Osteoblast (primary cell): ENCODE data around the gene ARID4B. TPM values are rescaled to one million over a fixed set of nuclear protein-coding genes. Genes with fewer than 3 reads are reported as not detected.
"Not testable (repeated sequence)": the region's sequence is repeated elsewhere in the genome, so short reads cannot be mapped to it uniquely, and the experiment has no call there.

ENCODE experiments used
- DNase-seq: peaks from one replicate; pipeline ENCODE4 v3.0.0; 2011; ENCODE audit warnings: low spot score, mixed read lengths; ENCODE audit not compliant: insufficient read length; ENCODE audit errors: missing footprints
- H2AFZ ChIP-seq: 2 replicates; pipeline ENCODE4 v1.6.0; 2011; ENCODE audit warnings: mild to moderate bottlenecking, low read length
- H3K27ac ChIP-seq: 2 replicates; pipeline ENCODE4 v1.5.1; 2011; ENCODE audit warnings: mild to moderate bottlenecking, low read depth, low read length, moderate library complexity
- H3K27me3 ChIP-seq: 2 replicates; pipeline ENCODE4 v1.6.0; 2012; ENCODE audit warnings: mild to moderate bottlenecking, control low read depth, inconsistent platforms, low read length, moderate library complexity; ENCODE audit not compliant: insufficient read depth
- H3K36me3 ChIP-seq: 2 replicates; pipeline ENCODE4 v1.5.1; 2011; ENCODE audit warnings: mild to moderate bottlenecking, low read length, control low read depth, moderate library complexity; ENCODE audit not compliant: insufficient read depth
- H3K4me1 ChIP-seq: 2 replicates; pipeline ENCODE4 v1.5.1; 2011; ENCODE audit warnings: mild to moderate bottlenecking, low read length, control low read depth, moderate library complexity; ENCODE audit not compliant: insufficient read depth
- H3K4me2 ChIP-seq: 2 replicates; pipeline ENCODE4 v1.6.0; 2011; ENCODE audit warnings: mild to moderate bottlenecking, low read length; ENCODE audit not compliant: insufficient read depth
- H3K4me3 ChIP-seq: fragments of 200-600 bp; sonication (generic); 3 replicates; pipeline ENCODE4 v1.5.1; 2012; ENCODE audit warnings: mild to moderate bottlenecking, low read length, inconsistent platforms; ENCODE audit not compliant: insufficient read depth
- H3K79me2 ChIP-seq: 2 replicates; pipeline ENCODE4 v1.6.0; 2012; ENCODE audit warnings: mild to moderate bottlenecking, low read length, control low read depth, inconsistent platforms; ENCODE audit not compliant: insufficient read depth
- H3K9me3 ChIP-seq: 2 replicates; pipeline ENCODE4 v1.5.1; 2011; ENCODE audit warnings: low read depth, low read length, control low read depth
- H4K20me1 ChIP-seq: 2 replicates; pipeline ENCODE4 v1.6.0; 2012; ENCODE audit warnings: mild to moderate bottlenecking, low read length, control low read depth; ENCODE audit not compliant: insufficient read depth
- CTCF ChIP-seq: IDR thresholded peaks from 2 replicates; pipeline ENCODE4 v1.5.1; 2011; ENCODE audit warnings: mild to moderate bottlenecking, low read depth, low read length, moderate library complexity; ENCODE audit errors: extremely low read depth
- total RNA-seq: library from RNA; depleted of rRNA; stranded (reverse); fragments of >200 nt; gene quantifications from 2 replicates; pipeline ENCODE4 v1.2.3, GENCODE V29; 2012

Gene ARID4B
- total RNA-seq, 1 donor: 33.7 TPM

- Histone ChIP-seq H2AFZ (peak within 1 kb of the TSS; percentile 98), H3K4me1 (peaks cover 2% of the 10 kb centered on the region)
- TF ChIP-seq CTCF: no peak
These were observed 39.3 kb upstream of the ARID4B start, which contains the start of gene TBCE for GRCh38 chr1:235367000-235367908. Gene TBCE (plus strand): TSS chr1:235367427. CDS start chr1:235380050, 12,623 bp downstream.

GRCh38 chr1:235366286-235366685 lies 38.3 kb upstream of the ARID4B start:
- Histone ChIP-seq H3K4me3 (no peak overlapping the region), H3K27me3 (no peaks in the 10 kb centered on the region), H3K4me1 (peaks cover 2% of the 10 kb centered on the region), H3K79me2 (peaks cover 33% of the 10 kb centered on the region), H3K9me3 (no peaks in the 10 kb centered on the region), H3K4me2 (peak overlapping the region; percentile 82), H4K20me1 (peaks cover 5% of the 10 kb centered on the region), H3K36me3 (no peaks in the 10 kb centered on the region), H3K27ac (peak overlapping the region; percentile 63), H2AFZ (peak overlapping the region; percentile 51)
- TF ChIP-seq CTCF: no peak
- DNase-seq: no peak

More at GRCh38 chr1:235367000-235367908, 39.3 kb upstream of the ARID4B start, which contains the start of gene TBCE:
- peak; percentile 96 for DNase-seq
- Histone ChIP-seq H3K4me3 (peak within 1 kb of the TSS; percentile 92), H3K36me3 (no peaks in the 10 kb centered on the region), H3K9me3 (no peaks in the 10 kb centered on the region), H3K4me2 (peak within 1 kb of the TSS; percentile 82), H3K27ac (peak within 1 kb of the TSS; percentile 63), H3K79me2 (peaks cover 43% of the 10 kb centered on the region), H4K20me1 (peaks cover 5% of the 10 kb centered on the region), H3K27me3 (no peaks in the 10 kb centered on the region)

- H3K4me2 ChIP-seq, H3K27me3 ChIP-seq, H3K36me3 ChIP-seq, DNase-seq, H3K4me1 ChIP-seq, H2AFZ ChIP-seq, H3K27ac ChIP-seq, H3K9me3 ChIP-seq, H4K20me1 ChIP-seq, H3K4me3 ChIP-seq: not testable (repeated sequence)
- peaks cover 16% of the 10 kb centered on the region for H3K79me2 ChIP-seq
These were observed 36.2 kb upstream of the ARID4B start for GRCh38 chr1:235364189-235364588.

- H3K27ac ChIP-seq: no peak overlapping the region
These were observed 30.9 kb upstream of the ARID4B start for GRCh38 chr1:235358899-235359298.

More at GRCh38 chr1:235358899-235359298, 30.9 kb upstream of the ARID4B start:
- no peaks in the 10 kb centered on the region for H3K9me3 ChIP-seq
- no peaks in the 10 kb centered on the region for H4K20me1 ChIP-seq
- H3K27me3 ChIP-seq: no peaks in the 10 kb centered on the region
- TF ChIP-seq CTCF: no peak
- H3K4me1 ChIP-seq: no peaks in the 10 kb centered on the region
- H3K4me2 ChIP-seq: no peak overlapping the region
- H3K4me3 ChIP-seq: no peak overlapping the region
- H3K79me2 ChIP-seq: no peaks in the 10 kb centered on the region
- H3K36me3 ChIP-seq: no peaks in the 10 kb centered on the region
- no peak for DNase-seq
- no peak overlapping the region for H2AFZ ChIP-seq
